SJCRH30 (cell line): ENCODE results near the gene OR51E1. TPM values are rescaled to one million over a fixed set of nuclear protein-coding genes. Genes with fewer than 3 reads are reported as not detected.

Source experiments
- DNase-seq, 2 experiments: peaks; one replicate each; pipeline ENCODE4 v3.0.0-alpha.2; 2015 to 2020
- H3K27ac ChIP-seq: fragments of 250-450 bp; sonication (Bioruptor Pico); 2 replicates; pipeline ENCODE4 v1.5.1; 2020; ENCODE audit warnings: mild to moderate bottlenecking, moderate library complexity
- H3K27me3 ChIP-seq: fragments of 250-450 bp; sonication (Bioruptor Pico); 2 replicates; pipeline ENCODE4 v1.5.1; 2020; ENCODE audit warnings: mild to moderate bottlenecking, moderate library complexity
- H3K36me3 ChIP-seq: fragments of 250-450 bp; sonication (Bioruptor Pico); 2 replicates; pipeline ENCODE4 v1.5.1; 2020; ENCODE audit warnings: mild to moderate bottlenecking, moderate library complexity
- H3K4me1 ChIP-seq: fragments of 250-450 bp; sonication (Bioruptor Pico); 2 replicates; pipeline ENCODE4 v1.5.1; 2020; ENCODE audit warnings: mild to moderate bottlenecking, moderate library complexity
- H3K4me3 ChIP-seq: fragments of 250-450 bp; sonication (Bioruptor Pico); 2 replicates; pipeline ENCODE4 v1.5.1; 2020; ENCODE audit warnings: mild to moderate bottlenecking, moderate library complexity
- H3K9me3 ChIP-seq: fragments of 250-450 bp; sonication (Bioruptor Pico); replicated peaks from 2 replicates; pipeline ENCODE4 v1.5.1; 2020; ENCODE audit warnings: mild to moderate bottlenecking, moderate library complexity
- total RNA-seq: library from RNA; depleted of rRNA; stranded (reverse); fragments of >200 nt; shearing (Covaris generic); gene quantifications from 2 replicates; pipeline ENCODE4 v1.2.3, GENCODE V29; 2014

Gene OR51E1
- total RNA-seq, 1 experiment from 2014 or later: not detected

DNA sequence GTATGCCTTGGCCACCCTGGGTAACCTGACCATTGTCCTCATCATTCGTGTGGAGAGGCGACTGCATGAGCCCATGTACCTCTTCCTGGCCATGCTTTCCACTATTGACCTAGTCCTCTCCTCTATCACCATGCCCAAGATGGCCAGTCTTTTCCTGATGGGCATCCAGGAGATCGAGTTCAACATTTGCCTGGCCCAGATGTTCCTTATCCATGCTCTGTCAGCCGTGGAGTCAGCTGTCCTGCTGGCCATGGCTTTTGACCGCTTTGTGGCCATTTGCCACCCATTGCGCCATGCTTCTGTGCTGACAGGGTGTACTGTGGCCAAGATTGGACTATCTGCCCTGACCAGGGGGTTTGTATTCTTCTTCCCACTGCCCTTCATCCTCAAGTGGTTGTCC lies 3.9 kb upstream of the OR51E1 start:
- H3K36me3 ChIP-seq: no peaks in the 10 kb centered on the region
- no peaks in the 10 kb centered on the region for H3K27me3 ChIP-seq
- H3K9me3 ChIP-seq: no peaks in the 10 kb centered on the region
- no peak overlapping the region for H3K27ac ChIP-seq
- H3K4me1 ChIP-seq: peaks cover 16% of the 10 kb centered on the region
- DNase-seq: no peak
- no peak overlapping the region for H3K4me3 ChIP-seq

DNA sequence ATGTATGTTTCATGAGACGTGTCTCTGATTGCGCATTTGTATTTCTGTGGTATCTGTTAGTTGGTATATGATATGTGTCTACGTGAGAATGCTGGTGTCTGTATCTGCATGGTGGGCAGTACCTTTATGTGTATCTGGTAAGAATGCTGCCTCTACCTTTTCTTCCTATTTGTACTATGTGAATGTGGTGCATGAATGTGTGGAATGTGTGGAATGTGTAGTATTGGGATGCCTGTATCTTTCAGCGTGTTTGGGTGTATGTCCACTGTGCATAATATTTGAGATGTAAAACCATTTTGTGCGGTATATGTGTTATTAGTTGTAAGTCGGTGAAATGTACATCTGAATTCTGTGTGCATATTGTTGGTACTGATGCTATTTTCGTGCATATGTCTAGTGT lies 2.3 kb upstream of the OR51E1 start:
- no peaks in the 10 kb centered on the region for H3K27me3 ChIP-seq
- no peak overlapping the region for H3K4me3 ChIP-seq

GRCh38 chr11:4642043-4642442 lies 1.7 kb upstream of the OR51E1 start:
- Histone ChIP-seq H3K27me3 (no peaks in the 10 kb centered on the region), H3K4me1 (peaks cover 16% of the 10 kb centered on the region), H3K4me3 (no peak overlapping the region), H3K9me3 (no peaks in the 10 kb centered on the region), H3K36me3 (no peaks in the 10 kb centered on the region), H3K27ac (no peak overlapping the region)
- no peak for DNase-seq

More for the DNA sequence above, 2.3 kb upstream of the OR51E1 start:
- H3K4me1 ChIP-seq: peaks cover 16% of the 10 kb centered on the region
- DNase-seq: no peak
- H3K9me3 ChIP-seq: no peaks in the 10 kb centered on the region
- H3K27ac ChIP-seq: no peak overlapping the region
- H3K36me3 ChIP-seq: no peaks in the 10 kb centered on the region

DNA sequence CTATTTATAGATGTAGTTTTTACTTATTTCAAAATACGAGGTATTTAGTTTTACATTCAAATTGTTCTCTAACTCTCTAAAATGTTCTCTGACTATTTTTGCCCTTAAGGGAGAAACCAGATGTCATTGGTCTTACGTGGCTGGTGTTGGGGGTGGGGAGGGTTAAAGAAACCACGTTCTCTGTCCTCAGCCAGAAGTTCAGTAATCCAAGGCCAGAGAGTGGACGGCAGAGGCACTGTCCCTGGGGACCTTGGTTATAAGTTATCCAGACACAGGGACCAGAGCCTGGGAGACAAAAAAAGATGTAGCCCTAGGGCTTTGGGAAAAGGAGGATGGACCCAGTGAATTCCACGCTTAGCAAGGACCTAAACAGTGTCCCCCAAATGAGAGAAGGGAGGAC lies 706 bp upstream of the OR51E1 start:
- H3K27me3 ChIP-seq: no peaks in the 10 kb centered on the region
- H3K36me3 ChIP-seq: no peaks in the 10 kb centered on the region
- no peaks in the 10 kb centered on the region for H3K9me3 ChIP-seq
- peak; percentile 29 to 46 for DNase-seq
- no peak overlapping the region for H3K4me3 ChIP-seq
- no peak overlapping the region for H3K27ac ChIP-seq
- H3K4me1 ChIP-seq: peaks cover 16% of the 10 kb centered on the region

GRCh38 chr11:4644233-4644632 lies 451 bp downstream of the OR51E1 start:
- H3K4me3 ChIP-seq: no peak overlapping the region
- H3K27ac ChIP-seq: no peak overlapping the region
- no peaks in the 10 kb centered on the region for H3K9me3 ChIP-seq
- H3K27me3 ChIP-seq: no peaks in the 10 kb centered on the region
- no peaks in the 10 kb centered on the region for H3K36me3 ChIP-seq
- H3K4me1 ChIP-seq: peaks cover 16% of the 10 kb centered on the region
- no peak for DNase-seq

DNA sequence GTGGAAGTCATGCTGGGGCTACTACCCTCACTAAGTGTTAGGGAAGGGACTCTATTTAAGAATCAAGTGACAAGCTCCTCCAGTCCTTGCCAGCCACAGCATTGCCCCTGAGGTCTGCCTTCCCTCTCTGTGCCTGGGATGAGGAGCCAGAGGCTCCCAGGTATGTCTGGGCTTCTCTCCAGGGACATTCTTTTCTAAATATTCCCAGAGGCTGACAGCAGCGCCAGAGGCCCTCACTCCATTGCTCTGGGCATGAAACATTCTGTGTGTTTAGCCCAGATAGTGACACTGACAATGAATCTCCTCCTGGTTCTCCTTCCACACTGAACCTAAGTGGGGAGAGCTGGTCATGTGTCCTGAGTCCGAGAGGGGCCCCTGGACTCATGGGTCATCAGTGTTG lies 2.2 kb downstream of the OR51E1 start:
- no peak overlapping the region for H3K27ac ChIP-seq
- H3K4me1 ChIP-seq: peaks cover 16% of the 10 kb centered on the region
- no peak overlapping the region for H3K4me3 ChIP-seq
- H3K36me3 ChIP-seq: no peaks in the 10 kb centered on the region
- H3K9me3 ChIP-seq: no peaks in the 10 kb centered on the region
- no peak for DNase-seq
- no peaks in the 10 kb centered on the region for H3K27me3 ChIP-seq

GRCh38 chr11:4647766-4648165 lies 4.0 kb downstream of the OR51E1 start:
- peaks cover 4% of the 10 kb centered on the region for H3K4me1 ChIP-seq
- H3K27ac ChIP-seq: no peak overlapping the region
- no peaks in the 10 kb centered on the region for H3K36me3 ChIP-seq
- H3K4me3 ChIP-seq: no peak overlapping the region
- no peak for DNase-seq
- H3K9me3 ChIP-seq: no peaks in the 10 kb centered on the region; the same call in 1 of the 2 replicates
- no peaks in the 10 kb centered on the region for H3K27me3 ChIP-seq

DNA sequence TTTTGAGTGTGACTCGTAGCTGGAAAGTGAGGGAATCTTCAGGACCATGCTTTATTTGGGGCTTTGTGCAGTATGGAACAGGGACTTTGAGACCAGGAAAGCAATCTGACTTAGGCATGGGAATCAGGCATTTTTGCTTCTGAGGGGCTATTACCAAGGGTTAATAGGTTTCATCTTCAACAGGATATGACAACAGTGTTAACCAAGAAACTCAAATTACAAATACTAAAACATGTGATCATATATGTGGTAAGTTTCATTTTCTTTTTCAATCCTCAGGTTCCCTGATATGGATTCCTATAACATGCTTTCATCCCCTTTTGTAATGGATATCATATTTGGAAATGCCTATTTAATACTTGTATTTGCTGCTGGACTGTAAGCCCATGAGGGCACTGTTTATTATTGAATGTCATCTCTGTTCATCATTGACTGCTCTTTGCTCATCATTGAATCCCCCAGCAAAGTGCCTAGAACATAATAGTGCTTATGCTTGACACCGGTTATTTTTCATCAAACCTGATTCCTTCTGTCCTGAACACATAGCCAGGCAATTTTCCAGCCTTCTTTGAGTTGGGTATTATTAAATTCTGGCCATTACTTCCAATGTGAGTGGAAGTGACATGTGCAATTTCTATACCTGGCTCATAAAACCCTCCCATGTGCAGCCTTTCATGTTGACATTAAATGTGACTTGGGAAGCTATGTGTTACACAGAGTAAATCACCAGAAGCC lies 11.0 kb downstream of the OR51E1 start:
- Histone ChIP-seq H3K27me3 (no peaks in the 10 kb centered on the region), H3K27ac (no peak overlapping the region), H3K4me1 (no peaks in the 10 kb centered on the region), H3K9me3 (no peaks in the 10 kb centered on the region; the same call in 1 of the 2 replicates), H3K36me3 (no peaks in the 10 kb centered on the region), H3K4me3 (no peak overlapping the region)
- no peak for DNase-seq

DNA sequence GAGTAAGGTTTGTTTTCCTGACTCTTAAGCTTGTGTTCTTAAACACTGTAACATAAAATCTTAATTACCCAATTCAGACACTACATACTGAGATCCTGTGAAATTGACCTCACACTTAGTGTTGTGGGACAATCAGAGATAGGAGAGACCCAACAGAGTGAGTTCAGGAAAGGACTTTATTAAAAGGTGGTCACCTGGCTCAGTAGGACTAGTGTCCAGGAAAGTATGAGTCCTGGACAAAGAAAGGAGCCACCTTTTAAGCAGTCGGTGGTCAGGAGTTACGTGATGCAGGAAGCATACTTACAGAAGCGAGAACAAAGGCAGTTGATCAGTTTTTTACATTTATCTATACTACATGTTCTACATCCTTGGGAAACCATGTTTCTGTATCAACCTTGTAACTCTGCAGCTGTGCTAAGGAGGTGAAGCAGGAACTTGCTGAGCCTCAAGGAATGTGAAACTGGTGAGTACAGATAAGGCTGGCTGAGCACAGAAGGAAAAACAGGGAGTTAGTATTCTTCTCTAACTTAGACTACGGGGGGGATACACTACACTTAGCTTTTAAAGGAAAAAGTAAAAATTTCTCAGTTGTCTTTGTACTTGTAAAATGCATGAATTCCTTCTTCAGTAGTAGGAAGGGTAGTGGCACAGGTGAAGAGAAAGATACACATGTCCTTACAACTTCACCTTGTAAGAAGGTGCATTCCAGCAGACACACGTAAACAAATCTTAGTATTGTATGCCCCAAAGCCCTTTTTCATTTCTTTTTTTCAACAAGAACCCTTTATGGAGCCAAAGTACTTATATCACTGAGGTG lies 15.1 kb downstream of the OR51E1 start:
- no peaks in the 10 kb centered on the region for H3K9me3 ChIP-seq
- H3K36me3 ChIP-seq: no peaks in the 10 kb centered on the region
- H3K4me3 ChIP-seq: no peak overlapping the region
- no peak overlapping the region for H3K27ac ChIP-seq
- no peaks in the 10 kb centered on the region for H3K4me1 ChIP-seq
- no peak for DNase-seq
- no peaks in the 10 kb centered on the region for H3K27me3 ChIP-seq

DNA sequence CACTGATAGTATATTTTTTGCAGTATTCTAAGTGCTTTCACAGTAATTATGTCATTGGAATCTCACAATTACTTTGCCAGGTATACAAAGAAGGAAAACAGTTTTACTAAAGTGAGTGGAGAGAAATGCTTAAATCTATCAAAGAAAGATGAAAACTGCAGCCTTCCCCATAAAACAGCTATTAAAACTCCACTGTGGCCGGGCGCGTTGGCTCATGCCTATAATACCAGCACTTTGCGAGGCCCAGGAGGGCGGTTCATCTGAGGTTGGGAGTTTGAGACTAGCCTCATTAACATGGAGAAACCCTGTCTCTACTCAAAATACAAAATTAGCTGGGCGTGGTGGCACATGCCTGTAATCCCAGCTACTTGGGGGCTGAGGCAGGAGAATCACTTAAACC lies 19.1 kb downstream of the OR51E1 start:
- Histone ChIP-seq H3K27me3 (no peaks in the 10 kb centered on the region), H3K36me3 (no peaks in the 10 kb centered on the region), H3K9me3 (no peaks in the 10 kb centered on the region), H3K4me1 (no peaks in the 10 kb centered on the region), H3K27ac (no peak overlapping the region), H3K4me3 (no peak overlapping the region)
- no peak for DNase-seq

GRCh38 chr11:4664183-4664582 lies 20.4 kb downstream of the OR51E1 start:
- Histone ChIP-seq H3K9me3 (no peaks in the 10 kb centered on the region), H3K27ac (no peak overlapping the region), H3K4me3 (no peak overlapping the region), H3K4me1 (no peaks in the 10 kb centered on the region), H3K36me3 (no peaks in the 10 kb centered on the region), H3K27me3 (no peaks in the 10 kb centered on the region)
- no peak for DNase-seq

- H3K4me3 ChIP-seq: no peak overlapping the region
- no peak for DNase-seq
- H3K27me3 ChIP-seq: no peaks in the 10 kb centered on the region
- H3K4me1 ChIP-seq: no peaks in the 10 kb centered on the region
- no peak overlapping the region for H3K27ac ChIP-seq
- H3K9me3 ChIP-seq: no peaks in the 10 kb centered on the region
- no peaks in the 10 kb centered on the region for H3K36me3 ChIP-seq
Observed at GRCh38 chr11:4664786-4665185, 21.0 kb downstream of the OR51E1 start.

GRCh38 chr11:4665424-4665823 lies 21.6 kb downstream of the OR51E1 start:
- no peaks in the 10 kb centered on the region for H3K27me3 ChIP-seq

GRCh38 chr11:4671741-4672140 lies 28.0 kb downstream of the OR51E1 start:
- Histone ChIP-seq H3K27me3 (no peaks in the 10 kb centered on the region), H3K27ac (no peak overlapping the region), H3K4me3 (no peak overlapping the region), H3K9me3 (no peaks in the 10 kb centered on the region), H3K4me1 (peaks cover 20% of the 10 kb centered on the region), H3K36me3 (no peaks in the 10 kb centered on the region)
- DNase-seq: no peak

More at GRCh38 chr11:4665424-4665823, 21.6 kb downstream of the OR51E1 start:
- Histone ChIP-seq H3K9me3 (no peaks in the 10 kb centered on the region), H3K4me3 (no peak overlapping the region), H3K27ac (no peak overlapping the region), H3K4me1 (no peaks in the 10 kb centered on the region), H3K36me3 (no peaks in the 10 kb centered on the region)
- no peak for DNase-seq

- Histone ChIP-seq H3K27me3 (no peaks in the 10 kb centered on the region), H3K27ac (no peak overlapping the region), H3K4me1 (peaks cover 20% of the 10 kb centered on the region), H3K4me3 (no peak overlapping the region), H3K9me3 (no peaks in the 10 kb centered on the region), H3K36me3 (no peaks in the 10 kb centered on the region)
- DNase-seq: no peak
Observed at GRCh38 chr11:4672470-4672869, 28.7 kb downstream of the OR51E1 start.
